H1 (cell line): ENCODE measurements around the gene TBX3. TPM values are rescaled to one million over a fixed set of nuclear protein-coding genes. Genes with fewer than 3 reads are reported as not detected.

Source experiments
- CTCF ChIA-PET: fragments of 300-600 bp; sonication (Branson Sonifier 250); formaldehyde crosslinking; loops from one replicate; lab custom pipeline; 2021; ENCODE audit not compliant: partially characterized antibody; lab: Charles Lee
- POLR2A ChIA-PET: fragments of 300-600 bp; sonication (Branson Sonifier 250); formaldehyde crosslinking; loops from one replicate; lab custom pipeline; 2021; ENCODE audit warnings: inconsistent platforms; ENCODE audit not compliant: partially characterized antibody; lab: Charles Lee
- DNase-seq, 2 experiments: peaks; one replicate each; pipeline versions ENCODE4 v3.0.0 to v3.0.0-alpha.2; 2010 to 2022; ENCODE audit warnings: low spot score in 2 of 2, low read depth in 1 of 2, mixed read lengths in 1 of 2
- FAIRE-seq: peaks from 2 replicates; lab custom pipeline; 2011; peaks lifted over from hg19 to GRCh38; lab: Jason Lieb, UNC
- H2AFZ ChIP-seq: 2 replicates; pipeline ENCODE4 v1.8.1; 2012; ENCODE audit warnings: low read length, inconsistent platforms
- H2AK5ac ChIP-seq: 2 replicates; pipeline ENCODE4 v1.6.1; 2013; ENCODE audit warnings: low read depth, low read length
- H2BK120ac ChIP-seq: replicated peaks from 2 replicates; pipeline ENCODE3; 2013; ENCODE audit warnings: low read depth, low read length, inconsistent platforms
- H2BK12ac ChIP-seq: 2 replicates; pipeline ENCODE4 v1.6.1; 2013; ENCODE audit warnings: low read depth, low read length
- H2BK15ac ChIP-seq: 2 replicates; pipeline ENCODE4 v1.6.1; 2013; ENCODE audit warnings: low read length
- H2BK20ac ChIP-seq: 2 replicates; pipeline ENCODE4 v1.6.1; 2013; ENCODE audit warnings: low read length
- H2BK5ac ChIP-seq: 2 replicates; pipeline ENCODE4 v1.6.1; 2013; ENCODE audit warnings: low read depth, low read length
- H3K14ac ChIP-seq: 2 replicates; pipeline ENCODE4 v1.6.1; 2013; ENCODE audit warnings: inconsistent platforms; ENCODE audit not compliant: insufficient read length
- H3K18ac ChIP-seq: 2 replicates; pipeline ENCODE4 v1.6.1; 2013; ENCODE audit warnings: low read length; ENCODE audit errors: extremely low read depth
- H3K23ac ChIP-seq: 2 replicates; pipeline ENCODE4 v1.6.1; 2013; ENCODE audit warnings: inconsistent platforms; ENCODE audit not compliant: insufficient read length
- H3K23me2 ChIP-seq: 2 replicates; pipeline ENCODE4 v1.6.1; 2013; ENCODE audit warnings: low read depth, low read length
- H3K27ac ChIP-seq: 2 replicates; pipeline ENCODE4 v1.6.1; 2011; ENCODE audit warnings: low read depth, low read length, inconsistent platforms
- H3K27me3 ChIP-seq, 4 experiments: replicated peaks in 1 of 4; 1 replicate in 1 of 4; 2 replicates in 3 of 4; pipeline versions ENCODE4 v1.6.1 to v1.8.1; 2011 to 2013; ENCODE audit warnings: low read length in 3 of 4, mild to moderate bottlenecking in 3 of 4, inconsistent platforms in 2 of 4, mixed read lengths in 2 of 4, moderate library complexity in 1 of 4; ENCODE audit not compliant: control insufficient read depth in 3 of 4, insufficient read depth in 3 of 4; ENCODE audit errors: extremely low read depth in 1 of 4
- H3K36me3 ChIP-seq, 4 experiments: 2 replicates each; pipeline versions ENCODE4 v1.6.1 to v1.8.1; 2011 to 2013; ENCODE audit warnings: mild to moderate bottlenecking in 4 of 4, low read length in 3 of 4, moderate library complexity in 2 of 4, control low read depth in 1 of 4, inconsistent platforms in 1 of 4; ENCODE audit not compliant: insufficient read depth in 4 of 4, control insufficient read depth in 2 of 4
- H3K4ac ChIP-seq: replicated peaks from 2 replicates; pipeline ENCODE3; 2013; ENCODE audit warnings: low read length, low read depth, mixed read lengths, inconsistent platforms; ENCODE audit not compliant: insufficient read length
- H3K4me1 ChIP-seq, 4 experiments: replicated peaks in 1 of 4; 1 replicate in 1 of 4; 2 replicates in 3 of 4; pipeline versions ENCODE4 v1.6.1 to v1.8.1; 2011 to 2013; ENCODE audit warnings: low read length in 3 of 4, inconsistent platforms in 2 of 4, mixed read lengths in 1 of 4; ENCODE audit not compliant: insufficient read depth in 4 of 4, control insufficient read depth in 3 of 4
- H3K4me2 ChIP-seq, 2 experiments: 2 replicates each; pipeline versions ENCODE4 v1.6.1 to v1.8.1; 2011 to 2013; ENCODE audit warnings: low read depth in 2 of 2, low read length in 2 of 2, control low read depth in 1 of 2, inconsistent platforms in 1 of 2, mild to moderate bottlenecking in 1 of 2; ENCODE audit not compliant: insufficient read depth in 1 of 2
- H3K4me3 ChIP-seq, 4 experiments: fragments of 200-600, 300-600 bp in 1 of 4; sonication (generic), shearing (Covaris generic), sonication (Bioruptor Twin) in 1 of 4; 2 replicates each; pipeline versions ENCODE4 v1.5.1 to v1.8.1; 2011 to 2016; ENCODE audit warnings: low read length in 4 of 4, low read depth in 3 of 4, control low read depth in 2 of 4, inconsistent platforms in 2 of 4, mild to moderate bottlenecking in 2 of 4, mixed read lengths in 1 of 4, moderate library complexity in 1 of 4; ENCODE audit not compliant: insufficient read depth in 2 of 4; ENCODE audit errors: extremely low read depth in 1 of 4
- H3K56ac ChIP-seq: replicated peaks from 2 replicates; pipeline ENCODE3; 2013; ENCODE audit warnings: low read depth, mild to moderate bottlenecking, mixed read lengths, low read length, inconsistent platforms; ENCODE audit not compliant: insufficient read length
- H3K79me1 ChIP-seq: 2 replicates; pipeline ENCODE4 v1.6.1; 2013; ENCODE audit warnings: low read depth, low read length, control low read depth
- H3K79me2 ChIP-seq, 2 experiments: 2 replicates each; pipeline versions ENCODE4 v1.6.1 to v1.8.1; 2012 to 2013; ENCODE audit warnings: low read length in 2 of 2, mild to moderate bottlenecking in 2 of 2, inconsistent platforms in 1 of 2; ENCODE audit not compliant: insufficient read depth in 2 of 2, control insufficient read depth in 1 of 2
- H3K9ac ChIP-seq, 4 experiments: replicated peaks in 1 of 4; 1 replicate in 1 of 4; 2 replicates in 3 of 4; pipeline versions ENCODE4 v1.6.1 to v1.8.1; 2011 to 2013; ENCODE audit warnings: low read depth in 3 of 4, low read length in 3 of 4, control low read depth in 2 of 4, mild to moderate bottlenecking in 2 of 4, moderate library complexity in 2 of 4, inconsistent platforms in 1 of 4; ENCODE audit errors: extremely low read depth in 1 of 4
- H3K9me3 ChIP-seq, 2 experiments: 2 replicates each; pipeline versions ENCODE4 v1.6.1 to v1.8.1; 2012 to 2013; ENCODE audit warnings: mild to moderate bottlenecking in 2 of 2, moderate library complexity in 2 of 2, control low read depth in 1 of 2, inconsistent platforms in 1 of 2, low read depth in 1 of 2, low read length in 1 of 2, mixed read lengths in 1 of 2; ENCODE audit not compliant: insufficient read depth in 2 of 2
- H4K20me1 ChIP-seq, 2 experiments: replicated peaks in 1 of 2; 2 replicates each; pipeline versions ENCODE3 to v1.8.1; 2011 to 2013; ENCODE audit warnings: inconsistent platforms in 2 of 2, low read length in 2 of 2, mild to moderate bottlenecking in 1 of 2; ENCODE audit not compliant: insufficient read depth in 2 of 2, control insufficient read depth in 1 of 2
- H4K5ac ChIP-seq: 2 replicates; pipeline ENCODE4 v1.6.1; 2013; ENCODE audit warnings: low read length, low read depth, mixed read lengths, inconsistent platforms; ENCODE audit not compliant: insufficient read length
- H4K8ac ChIP-seq: 2 replicates; pipeline ENCODE4 v1.8.0; 2013; ENCODE audit warnings: mild to moderate bottlenecking, moderate library complexity, low read length, inconsistent platforms; ENCODE audit not compliant: insufficient read depth; ENCODE audit errors: extremely low read depth
- H4K91ac ChIP-seq: replicated peaks from 2 replicates; pipeline ENCODE3; 2013; ENCODE audit warnings: low read length, mixed read lengths, inconsistent platforms; ENCODE audit not compliant: insufficient read length
- ATF3 ChIP-seq: IDR thresholded peaks from 2 replicates; pipeline ENCODE4 v1.6.1; 2011; ENCODE audit warnings: low read depth, mild to moderate bottlenecking, low read length; ENCODE audit not compliant: insufficient read depth
- CBX5 ChIP-seq: fragments of 300-800, 300-1000 bp; sonication (generic); IDR thresholded peaks from 2 replicates; pipeline ENCODE4 v1.7.1; 2016; ENCODE audit warnings: antibody characterized with exemption, low read length, low read depth
- CBX8 ChIP-seq: fragments of 300-800, 300-1000 bp; sonication (generic); IDR thresholded peaks from 2 replicates; pipeline ENCODE4 v1.7.1; 2016; ENCODE audit warnings: low read depth, low read length, borderline replicate concordance
- CEBPB ChIP-seq: IDR thresholded peaks from 2 replicates; pipeline ENCODE4 v1.6.1; 2012; ENCODE audit warnings: low read depth, low read length
- CREB1 ChIP-seq: IDR thresholded peaks from 2 replicates; pipeline ENCODE4 v1.6.1; 2012; ENCODE audit warnings: inconsistent platforms
- EGR1 ChIP-seq: IDR thresholded peaks from 2 replicates; pipeline ENCODE4 v1.6.1; 2011; ENCODE audit warnings: low read depth, low read length, borderline replicate concordance
- POLR2A ChIP-seq, 2 experiments: IDR thresholded peaks; 1 replicate in 1 of 2; 2 replicates in 1 of 2; pipeline ENCODE4 v1.6.1; 2011; ENCODE audit warnings: low read depth in 2 of 2, low read length in 2 of 2, mild to moderate bottlenecking in 2 of 2; ENCODE audit errors: control extremely low read depth in 1 of 2
- RBBP5 ChIP-seq: IDR thresholded peaks from 2 replicates; pipeline ENCODE4 v1.7.1; 2012; ENCODE audit warnings: low read depth, mild to moderate bottlenecking, inconsistent platforms, low read length, moderate library complexity, borderline replicate concordance
- RFX5 ChIP-seq: IDR thresholded peaks from 2 replicates; pipeline ENCODE4 v1.6.1; 2011; ENCODE audit warnings: low read depth, low read length, improper control_type of control experiment, borderline replicate concordance
- RXRA ChIP-seq: IDR thresholded peaks from 2 replicates; pipeline ENCODE4 v1.6.1; 2011; ENCODE audit warnings: low read depth, mild to moderate bottlenecking, low read length, moderate library complexity; ENCODE audit not compliant: insufficient read depth
- SAP30 ChIP-seq: fragments of 300-600 bp; sonication (generic); IDR thresholded peaks from 2 replicates; pipeline ENCODE4 v1.7.1; 2012; ENCODE audit warnings: low read length, moderate library complexity, mild to moderate bottlenecking, inconsistent platforms; ENCODE audit not compliant: insufficient read depth, insufficient replicate concordance
- SIN3A ChIP-seq, 2 experiments: IDR thresholded peaks in 1 of 2; conservative IDR thresholded peaks in 1 of 2; 2 replicates each; pipeline ENCODE4 v1.6.1; 2011 to 2012; ENCODE audit warnings: low read length in 2 of 2, improper control_type of control experiment in 1 of 2, low read depth in 1 of 2, mild to moderate bottlenecking in 1 of 2
- SIRT6 ChIP-seq: IDR thresholded peaks from one replicate; pipeline ENCODE4 v1.7.1; 2012; ENCODE audit warnings: low read length, inconsistent platforms
- TCF12 ChIP-seq: IDR thresholded peaks from 2 replicates; pipeline ENCODE4 v1.6.1; 2011; ENCODE audit warnings: low read depth, mild to moderate bottlenecking, low read length
- TEAD4 ChIP-seq: IDR thresholded peaks from 2 replicates; pipeline ENCODE4 v1.6.1; 2012; ENCODE audit warnings: low read depth, low read length, inconsistent platforms, mixed read lengths
- WGBS, 2 experiments: shearing (Covaris generic) in 1 of 2; methylation state at CpG; one replicate each; pipeline versions ENCODE4 v1.1.6 to v1.1.7; 2013 to 2015; ENCODE audit warnings: low lambda C conversion rate in 2 of 2, mixed read lengths in 2 of 2, inconsistent platforms in 1 of 2, low coverage in 1 of 2, missing lambda C conversion rate in 1 of 2; ENCODE audit not compliant: insufficient replicate concordance in 2 of 2, insufficient coverage in 1 of 2, insufficient read length in 1 of 2; ENCODE audit errors: extremely low coverage in 1 of 2, missing lambda C conversion rate in 1 of 2; 5-methylcytosine and 5-hydroxymethylcytosine counted together
- polyA plus RNA-seq, 7 experiments: library from polyadenylated mRNA; depleted of rRNA in 3 of 7; stranded (reverse) in 5 of 7; unstranded in 2 of 7; fragments of >200 nt in 5 of 7; fragments of 200-250 nt in 2 of 7; gene quantifications; 1 replicate in 5 of 7; 2 replicates in 1 of 7; 4 replicates in 1 of 7; pipeline versions ENCODE4 v1.2.1 to v1.2.3, GENCODE V29; 2011 to 2013; ENCODE audit warnings: missing spikeins in 2 of 7, mixed read lengths in 2 of 7
- total RNA-seq: library from RNA; stranded (reverse); fragmentation: NEBNext Ultra II Directional; extraction: Animal tissue kit (Norgen Biotek cat#: 25700); gene quantifications from 2 replicates; pipeline ENCODE4 v1.2.1, GENCODE V29; 2021

TBX3 gene
- total and polyA plus RNA-seq, 2 of the 8 experiments (the other 6 are each of a cell fraction or from before 2014, with no cell fraction given): 0.09 to 1.0 TPM

GRCh38 chr12:114657597-114657920 lies 26.4 kb downstream of the TBX3 start:
- Histone ChIP-seq H2BK5ac (no peak overlapping the region; the same call in 1 of the 2 replicates), H3K36me3 (no peaks in the 10 kb centered on the region), H3K79me2 (no peaks in the 10 kb centered on the region), H2AK5ac (no peak overlapping the region), H2AFZ (no peak overlapping the region), H3K9me3 (no peaks in the 10 kb centered on the region), H2BK15ac (no peak overlapping the region), H2BK12ac (no peak overlapping the region), H3K14ac (no peak overlapping the region), H4K91ac (no peak overlapping the region), H3K18ac (no peak overlapping the region), H3K9ac (no peak overlapping the region), H3K27ac (no peak overlapping the region), H4K20me1 (no peaks in the 10 kb centered on the region), H2BK20ac (no peak overlapping the region), H3K4me2 (no peak overlapping the region; a peak in 1 of 4 replicates), H3K4ac (no peak overlapping the region), H3K79me1 (no peaks in the 10 kb centered on the region), H3K27me3 (peaks cover 0 to 5% (median 3%) of the 10 kb centered on the region in 4 experiments; a peak in 3 of 7 replicates), H3K23ac (no peak overlapping the region), H4K8ac (no peak overlapping the region), H3K56ac (no peak overlapping the region), H3K4me3 (no peak overlapping the region), H2BK120ac (no peak overlapping the region), H4K5ac (no peak overlapping the region), H3K23me2 (no peaks in the 10 kb centered on the region; the same call in 1 of the 2 replicates), H3K4me1 (peaks cover 5 to 19% (median 12%) of the 10 kb centered on the region in 4 experiments)
- DNase-seq (no peak), FAIRE-seq (no peak)
- CTCF ChIA-PET: interaction anchor here (0.5 to 5.0 kb wide), 7 partner anchors 9 to 1260 kb away, joined by 3 to 27 read pairs (median 4); no protein-coding TSS in a partner anchor
- 91% methylated on average over 6 of the region's 6 CpGs; no CpG with 5 or more reads in 1 of the 2 experiments for WGBS, 2 experiments
- POLR2A ChIA-PET: no interaction called here
- TF ChIP-seq CEBPB (no peak), TEAD4 (no peak), CBX5 (no peak), EGR1 (no peak), TCF12 (no peak), RXRA (no peak), CREB1 (no peak), ATF3 (no peak), RBBP5 (no peak), SAP30 (no peak), SIRT6 (no peak), SIN3A (conservative IDR thresholded peaks at IDR 0.05 in 1 of 2, IDR thresholded peaks at IDR 0.05 in 1 of 2; ENCODE audit: low read depth in 1 of 2, low read length in 2 of 2) (no peak), POLR2A (IDR thresholded peaks at IDR 0.05; ENCODE audit: control extremely low read depth in 1 of 2, low read depth in 2 of 2, low read length in 2 of 2) (no peak), RFX5 (no peak), CBX8 (no peak)
